ENCODE results near the gene UCP2.
A peak's percentile ranks its signal among the peaks of the same experiment; 100 is the strongest.

The UCP2 gene

GRCh38 chr11:73982595-73982989 lies at the start of gene UCP2:
Gene UCP2 (minus strand): TSS chr11:73982843. CDS start chr11:73978378, 4,465 bp downstream.
- peak; percentile 70 to 80 for DNase-seq (ENCODE audit: low read depth in 2 of 2)

GRCh38 chr11:74030723-74031676 lies 48.4 kb upstream of the UCP2 start:
- no peak for DNase-seq (ENCODE audit: low read depth in 2 of 2)

GRCh38 chr11:74025467-74026166 lies 43.0 kb upstream of the UCP2 start:
- no peak for DNase-seq (ENCODE audit: low read depth in 2 of 2)

- no peak for DNase-seq (ENCODE audit: low read depth in 2 of 2)
Measured at GRCh38 chr11:74024261-74025029, 41.8 kb upstream of the UCP2 start.

GRCh38 chr11:74023276-74023675 lies 40.6 kb upstream of the UCP2 start:
- DNase-seq (ENCODE audit: low read depth in 2 of 2) = no peak

GRCh38 chr11:74022546-74022945 lies 39.9 kb upstream of the UCP2 start:
- no peak for DNase-seq (ENCODE audit: low read depth in 2 of 2)

- no peak for DNase-seq (ENCODE audit: low read depth in 2 of 2)
Measured at GRCh38 chr11:74021998-74022397, 39.4 kb upstream of the UCP2 start.

- no peak for DNase-seq (ENCODE audit: low read depth in 2 of 2)
Measured at GRCh38 chr11:74020539-74020938, 37.9 kb upstream of the UCP2 start.

GRCh38 chr11:74019860-74020259 lies 37.2 kb upstream of the UCP2 start:
- no peak for DNase-seq (ENCODE audit: low read depth in 2 of 2)

GRCh38 chr11:74019104-74019738 lies 36.6 kb upstream of the UCP2 start:
- DNase-seq (ENCODE audit: low read depth in 2 of 2) = no peak

- no peak for DNase-seq (ENCODE audit: low read depth in 2 of 2)
Measured at GRCh38 chr11:74018331-74019005, 35.8 kb upstream of the UCP2 start.

- no peak for DNase-seq (ENCODE audit: low read depth in 2 of 2)
Measured at GRCh38 chr11:74017631-74018030, 35.0 kb upstream of the UCP2 start.

- DNase-seq (ENCODE audit: low read depth in 2 of 2) = no peak
Measured at GRCh38 chr11:74015919-74016684, 33.5 kb upstream of the UCP2 start.

- DNase-seq (ENCODE audit: low read depth in 2 of 2) = no peak
Measured at GRCh38 chr11:74014880-74015279, 32.2 kb upstream of the UCP2 start.

GRCh38 chr11:74013141-74013540 lies 30.5 kb upstream of the UCP2 start:
- DNase-seq (ENCODE audit: low read depth in 2 of 2) = no peak

GRCh38 chr11:74012074-74012809 lies 29.6 kb upstream of the UCP2 start:
- DNase-seq (ENCODE audit: low read depth in 2 of 2) = no peak

GRCh38 chr11:74011360-74012073 lies 28.9 kb upstream of the UCP2 start:
- DNase-seq (ENCODE audit: low read depth in 2 of 2) = no peak

GRCh38 chr11:74010306-74011300 lies 28.0 kb upstream of the UCP2 start:
- DNase-seq (ENCODE audit: low read depth in 2 of 2) = no peak

Data from stimulated activated CD8-positive, alpha-beta memory T cell treated with anti-CD3 and anti-CD28 coated beads, Interleukin-2, amount 100 ng/mL, for 1 hour (primary cell).